Duodenal mucosa (tissue), 2 donors: ENCODE data around the gene ANO8.
"Not testable (repeated sequence)": the region's sequence is repeated elsewhere in the genome, so short reads cannot be mapped to it uniquely, and the experiment has no call there.

ENCODE experiments used
- H3K27ac ChIP-seq: one replicate; pipeline ENCODE4 v1.7.0; 2013; ENCODE audit warnings: low read depth, low read length
- H3K27me3 ChIP-seq, 2 donors: one replicate each; pipeline ENCODE4 v1.7.0; 2013; ENCODE audit warnings: low read length in 2 of 2, control low read depth in 1 of 2; ENCODE audit not compliant: insufficient read depth in 2 of 2, control insufficient read depth in 1 of 2
- H3K36me3 ChIP-seq, 2 donors: one replicate each; pipeline ENCODE4 v1.7.0; 2013; ENCODE audit warnings: low read length in 2 of 2, control low read depth in 1 of 2; ENCODE audit not compliant: insufficient read depth in 2 of 2, control insufficient read depth in 1 of 2
- H3K4me1 ChIP-seq, 2 donors: one replicate each; pipeline ENCODE4 v1.7.0; 2013; ENCODE audit warnings: low read length in 2 of 2, control low read depth in 1 of 2; ENCODE audit not compliant: insufficient read depth in 2 of 2, control insufficient read depth in 1 of 2
- H3K4me3 ChIP-seq, 2 donors: one replicate each; pipeline ENCODE4 v1.7.0; 2013; ENCODE audit warnings: low read length in 2 of 2, low read depth in 1 of 2
- H3K9ac ChIP-seq, 2 donors: one replicate each; pipeline ENCODE4 v1.7.0; 2013; ENCODE audit warnings: low read length in 2 of 2, low read depth in 1 of 2
- H3K9me3 ChIP-seq, 2 donors: one replicate each; pipeline ENCODE4 v1.7.0; 2013; ENCODE audit warnings: low read length in 2 of 2, control low read depth in 1 of 2; ENCODE audit not compliant: control insufficient read depth in 1 of 2

ANO8 gene

GRCh38 chr19:17274892-17275291, 59.8 kb downstream of the ANO8 start:
- H3K27me3 ChIP-seq, H3K9me3 ChIP-seq, H3K9ac ChIP-seq, H3K4me1 ChIP-seq, H3K27ac ChIP-seq, H3K4me3 ChIP-seq: not testable (repeated sequence)
- H3K36me3 ChIP-seq = peaks cover 6 to 65% of the 10 kb centered on the region in 2 donors
